GM20000 (cell line): Measurements from ENCODE around the gene ARID2.

Experiments used
- DNase-seq: peaks from one replicate; pipeline ENCODE4 v3.0.0; 2012; ENCODE audit warnings: low spot score
- CTCF ChIP-seq: IDR thresholded peaks from 2 replicates; pipeline ENCODE4 v1.5.1; 2012; ENCODE audit warnings: mild to moderate bottlenecking, control low read depth; ENCODE audit errors: extremely low read depth, missing control alignments

Gene ARID2

GRCh38 chr12:45721369-45721768 lies 8.1 kb upstream of the ARID2 start:
- TF ChIP-seq CTCF = no peak
- no peak for DNase-seq

- no peak for DNase-seq
- TF ChIP-seq CTCF = no peak
These were observed 7.6 kb upstream of the ARID2 start for GRCh38 chr12:45721954-45722353.

GRCh38 chr12:45725631-45726602 lies 3.6 kb upstream of the ARID2 start:
- DNase-seq = peak; percentile 37
- peak; percentile 45 for TF ChIP-seq CTCF

- no peak for TF ChIP-seq CTCF
- peak; percentile 20 for DNase-seq
These were observed 2.8 kb upstream of the ARID2 start for GRCh38 chr12:45726603-45727300.

GRCh38 chr12:45727301-45727979 lies 2.1 kb upstream of the ARID2 start:
- no peak for TF ChIP-seq CTCF
- peak; percentile 92 for DNase-seq

GRCh38 chr12:45727980-45728629 lies 1.4 kb upstream of the ARID2 start:
- no peak for TF ChIP-seq CTCF
- peak; percentile 13 for DNase-seq
